D341Med (cell line): Measurements from ENCODE around the gene SLC2A14.
"Not testable (repeated sequence)": the region's sequence is repeated elsewhere in the genome, so short reads cannot be mapped to it uniquely, and the experiment has no call there.

Source experiments
- DNase-seq: peaks from one replicate; pipeline ENCODE4 v3.0.0; 2012; ENCODE audit warnings: low spot score

SLC2A14 gene

GRCh38 chr12:7869137-7869536, 3.6 kb downstream of the SLC2A14 start:
- no peak for DNase-seq

- no peak for DNase-seq
Observed at GRCh38 chr12:7868391-7868790, 4.3 kb downstream of the SLC2A14 start.

- no peak for DNase-seq
Observed at GRCh38 chr12:7864601-7865150, 8.0 kb downstream of the SLC2A14 start.

- DNase-seq: not testable (repeated sequence)
Observed at GRCh38 chr12:7862814-7863348, 9.8 kb downstream of the SLC2A14 start.

- not testable (repeated sequence) for DNase-seq
Observed at GRCh38 chr12:7862301-7862700, 10.4 kb downstream of the SLC2A14 start.

GRCh38 chr12:7859552-7859951, 13.2 kb downstream of the SLC2A14 start:
- DNase-seq: no peak

- DNase-seq: no peak
Observed at GRCh38 chr12:7857971-7858370, 14.7 kb downstream of the SLC2A14 start.

GRCh38 chr12:7856516-7856915, 16.2 kb downstream of the SLC2A14 start:
- no peak for DNase-seq

GRCh38 chr12:7853557-7853956, 19.2 kb downstream of the SLC2A14 start:
- DNase-seq: no peak

GRCh38 chr12:7851622-7852081, 21.1 kb downstream of the SLC2A14 start:
- DNase-seq: not testable (repeated sequence)

- not testable (repeated sequence) for DNase-seq
Observed at GRCh38 chr12:7850099-7850498, 22.6 kb downstream of the SLC2A14 start.

- not testable (repeated sequence) for DNase-seq
Observed at GRCh38 chr12:7848098-7848422, 24.7 kb downstream of the SLC2A14 start.

GRCh38 chr12:7847226-7848097, 25.3 kb downstream of the SLC2A14 start:
- not testable (repeated sequence) for DNase-seq

- DNase-seq: no peak
Observed at GRCh38 chr12:7844116-7844515, 28.6 kb downstream of the SLC2A14 start.

GRCh38 chr12:7843583-7843982, 29.1 kb downstream of the SLC2A14 start:
- DNase-seq: not testable (repeated sequence)

GRCh38 chr12:7843149-7843548, 29.6 kb downstream of the SLC2A14 start:
- DNase-seq: not testable (repeated sequence)

- DNase-seq: not testable (repeated sequence)
Observed at GRCh38 chr12:7842444-7842843, 30.3 kb downstream of the SLC2A14 start.

GRCh38 chr12:7839848-7840247, 32.9 kb downstream of the SLC2A14 start:
- DNase-seq: not testable (repeated sequence)

GRCh38 chr12:7839226-7839625, 33.5 kb downstream of the SLC2A14 start:
- DNase-seq: not testable (repeated sequence)

- DNase-seq: no peak
Observed at GRCh38 chr12:7837366-7837765, 35.3 kb downstream of the SLC2A14 start.

- DNase-seq: no peak
Observed at GRCh38 chr12:7835766-7836165, 36.9 kb downstream of the SLC2A14 start.

- DNase-seq: no peak
Observed at GRCh38 chr12:7835116-7835515, 37.6 kb downstream of the SLC2A14 start.

- DNase-seq: no peak
Observed at GRCh38 chr12:7834701-7835100, 38.0 kb downstream of the SLC2A14 start.
